GM23338 (cell line): ENCODE results near the gene DTHD1.

ENCODE experiments used
- EZH2phosphoT487 ChIP-seq: fragments of 200-600 bp; sonication (generic); IDR thresholded peaks from one replicate; pipeline ENCODE4 v1.8.1; 2018; ENCODE audit warnings: antibody characterized with exemption; ENCODE audit not compliant: unreplicated experiment
- POLR2AphosphoS5 ChIP-seq: IDR thresholded peaks from 2 replicates; pipeline ENCODE4 v1.6.1; 2016; ENCODE audit warnings: antibody characterized with exemption, low read depth
- TF ChIP-seq, protein P1 (sequence below), 2 experiments: fragments of 200-600 bp in 1 of 2; sonication (generic) in 1 of 2; conservative IDR thresholded peaks; 2 replicates each; pipeline versions ENCODE4 v1.5.1 to v1.6.1; 2016 to 2017; ENCODE audit warnings: antibody characterized with exemption in 2 of 2, low read depth in 2 of 2, mild to moderate bottlenecking in 2 of 2, moderate library complexity in 1 of 2

DNA sequence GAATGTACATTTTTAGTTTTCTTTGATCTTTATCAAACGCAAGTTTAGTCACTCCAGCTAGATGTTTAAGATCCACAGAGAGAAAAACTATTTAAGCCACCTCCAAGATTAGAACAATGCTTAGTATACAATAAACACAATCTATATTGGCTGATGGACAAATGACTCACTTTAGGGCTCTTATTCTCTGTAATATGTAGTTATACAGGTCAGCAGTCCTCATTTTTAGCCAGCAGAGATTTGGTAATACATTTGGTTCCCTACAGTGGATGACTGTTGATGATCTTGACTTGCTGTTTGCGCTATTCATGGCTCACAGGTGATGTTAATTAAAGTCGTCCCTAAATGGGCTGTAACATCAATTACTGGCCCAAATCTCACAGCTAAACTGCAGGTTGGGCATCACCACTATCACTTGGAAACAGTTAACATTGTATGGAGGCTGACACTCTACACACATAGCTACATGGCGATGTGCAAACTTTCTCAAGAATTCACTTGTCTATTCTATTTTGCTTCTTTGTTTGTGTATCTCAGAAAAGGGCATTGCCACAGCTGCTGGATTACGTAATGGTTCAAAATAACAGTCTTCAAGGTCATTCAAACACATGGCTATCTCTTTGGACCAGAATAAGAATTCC is 11.8 kb upstream of the DTHD1 start:
- TF ChIP-seq POLR2AphosphoS5 (no peak), EZH2phosphoT487 (no peak)
- TF ChIP-seq, protein P1, sequence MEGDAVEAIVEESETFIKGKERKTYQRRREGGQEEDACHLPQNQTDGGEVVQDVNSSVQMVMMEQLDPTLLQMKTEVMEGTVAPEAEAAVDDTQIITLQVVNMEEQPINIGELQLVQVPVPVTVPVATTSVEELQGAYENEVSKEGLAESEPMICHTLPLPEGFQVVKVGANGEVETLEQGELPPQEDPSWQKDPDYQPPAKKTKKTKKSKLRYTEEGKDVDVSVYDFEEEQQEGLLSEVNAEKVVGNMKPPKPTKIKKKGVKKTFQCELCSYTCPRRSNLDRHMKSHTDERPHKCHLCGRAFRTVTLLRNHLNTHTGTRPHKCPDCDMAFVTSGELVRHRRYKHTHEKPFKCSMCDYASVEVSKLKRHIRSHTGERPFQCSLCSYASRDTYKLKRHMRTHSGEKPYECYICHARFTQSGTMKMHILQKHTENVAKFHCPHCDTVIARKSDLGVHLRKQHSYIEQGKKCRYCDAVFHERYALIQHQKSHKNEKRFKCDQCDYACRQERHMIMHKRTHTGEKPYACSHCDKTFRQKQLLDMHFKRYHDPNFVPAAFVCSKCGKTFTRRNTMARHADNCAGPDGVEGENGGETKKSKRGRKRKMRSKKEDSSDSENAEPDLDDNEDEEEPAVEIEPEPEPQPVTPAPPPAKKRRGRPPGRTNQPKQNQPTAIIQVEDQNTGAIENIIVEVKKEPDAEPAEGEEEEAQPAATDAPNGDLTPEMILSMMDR (conservative IDR thresholded peaks at IDR 0.05; ENCODE audit: low read depth in 2 of 2) = no peak
